GM12865 (cell line): Measurements from ENCODE around the gene GPC6.
"Not testable (repeated sequence)": the region's sequence is repeated elsewhere in the genome, so short reads cannot be mapped to it uniquely, and the experiment has no call there.

Experiments
- DNase-seq: peaks from one replicate; pipeline ENCODE4 v3.0.0; 2010; ENCODE audit warnings: low read depth
- H3K4me3 ChIP-seq: 2 replicates; pipeline ENCODE4 v1.5.1; 2011; ENCODE audit warnings: mild to moderate bottlenecking, low read depth, low read length, control low read depth
- CTCF ChIP-seq: IDR thresholded peaks from 2 replicates; pipeline ENCODE4 v1.5.1; 2011; ENCODE audit warnings: low read length, control low read depth, low read depth, inconsistent platforms; ENCODE audit not compliant: insufficient read depth; ENCODE audit errors: missing control alignments

Gene GPC6

GRCh38 chr13:94286581-94286980 is 1060.0 kb downstream of the GPC6 start:
- no peak for DNase-seq
- TF ChIP-seq CTCF, result no peak
- no peak overlapping the region for H3K4me3 ChIP-seq

- DNase-seq, result no peak
- no peak for TF ChIP-seq CTCF
- no peak overlapping the region for H3K4me3 ChIP-seq
These were observed 1065.2 kb downstream of the GPC6 start for GRCh38 chr13:94291631-94292322.

GRCh38 chr13:94292323-94292640 is 1065.7 kb downstream of the GPC6 start:
- no peak for TF ChIP-seq CTCF
- no peak for DNase-seq
- no peak overlapping the region for H3K4me3 ChIP-seq

- H3K4me3 ChIP-seq, result no peak overlapping the region
- no peak for DNase-seq
- TF ChIP-seq CTCF, result no peak
These were observed 1069.9 kb downstream of the GPC6 start for GRCh38 chr13:94296471-94296870.

- TF ChIP-seq CTCF, result no peak
- DNase-seq, result no peak
- H3K4me3 ChIP-seq, result no peak overlapping the region
These were observed 1071.7 kb downstream of the GPC6 start for GRCh38 chr13:94298346-94298745.

GRCh38 chr13:94300401-94300800 is 1073.8 kb downstream of the GPC6 start:
- DNase-seq, result no peak
- no peak for TF ChIP-seq CTCF
- H3K4me3 ChIP-seq, result no peak overlapping the region

- TF ChIP-seq CTCF, result no peak
- no peak overlapping the region for H3K4me3 ChIP-seq
- no peak for DNase-seq
These were observed 1074.9 kb downstream of the GPC6 start for GRCh38 chr13:94301487-94301886.

- not testable (repeated sequence) for DNase-seq, H3K4me3 ChIP-seq
These were observed 1076.4 kb downstream of the GPC6 start for GRCh38 chr13:94302847-94303565.
